Measurements from ENCODE around the gene NKAPD1. TPM values are rescaled to one million over a fixed set of nuclear protein-coding genes. Genes with fewer than 3 reads are reported as not detected.

Gene NKAPD1
- total and polyA plus RNA-seq, 10 of the 15 experiments (the other 5 are each of a cell fraction or from before 2014, with no cell fraction given) = 9.6 to 43.3 (median 19.2) TPM

DNA sequence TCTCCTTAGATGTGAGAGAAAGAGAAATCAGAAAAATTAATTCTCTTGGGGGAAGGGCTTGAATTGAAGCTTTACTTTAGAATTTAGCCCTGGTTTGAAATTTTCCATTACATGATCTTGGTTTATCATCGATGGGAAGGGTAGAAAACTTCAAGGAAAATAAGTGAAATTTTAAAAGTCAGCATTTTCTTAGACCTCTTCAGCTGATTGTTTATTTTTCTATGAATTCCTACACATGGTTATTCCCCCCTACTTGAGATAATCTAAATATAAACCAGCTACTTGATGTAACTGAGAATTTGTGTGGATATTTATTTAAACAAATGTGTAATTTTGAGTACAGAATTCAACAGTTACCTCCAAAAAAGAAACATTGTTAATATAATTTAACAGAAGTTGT, 11.2 kb upstream of the NKAPD1 start:
- Histone ChIP-seq H3K9ac (ENCODE audit: control insufficient read depth, insufficient read depth, low read length) (no peak overlapping the region), H3K4me3 (no peak overlapping the region), H2AFZ (ENCODE audit: control insufficient read depth, low read depth, low read length) (no peak overlapping the region), H3K9me3 (replicated peaks; ENCODE audit: control insufficient read depth, insufficient read depth, low read length) (no peaks in the 10 kb centered on the region), H3K27ac (ENCODE audit: control insufficient read depth, insufficient read depth) (no peak overlapping the region), H3K79me2 (ENCODE audit: control insufficient read depth, insufficient read depth, low read length) (no peaks in the 10 kb centered on the region), H3K4me2 (ENCODE audit: control insufficient read depth, insufficient read depth) (no peak overlapping the region), H3K4me1 (ENCODE audit: control insufficient read depth, insufficient read depth, low read length) (no peaks in the 10 kb centered on the region), H3K36me3 (ENCODE audit: control insufficient read depth in 2 of 2, insufficient read depth in 2 of 2, low read length in 1 of 2) (peaks cover 2 to 13% of the 10 kb centered on the region in 2 experiments), H3K27me3 (replicated peaks in 1 of 2; ENCODE audit: control insufficient read depth in 2 of 2, insufficient read depth in 2 of 2, low read length in 1 of 2) (no peaks in the 10 kb centered on the region), H4K20me1 (ENCODE audit: control insufficient read depth, insufficient read depth) (no peaks in the 10 kb centered on the region)
- ATAC-seq (no peak), FAIRE-seq (no peak), DNase-seq (ENCODE audit: low read depth, low spot score) (no peak)
- no TSS peak for BruUV-seq (replicated peaks)
- in situ Hi-C loops (cut with MboI) (no loop called here), intact Hi-C loops (cut with micrococcal nuclease; ENCODE audit: unreplicated experiment) (no loop called here)
- TF ChIP-seq JUNB (IDR thresholded peaks at IDR 0.05) = no peak
- no peak for TF ChIP-seq GATAD2B (conservative IDR thresholded peaks at IDR 0.05; ENCODE audit: low read depth)
- TF ChIP-seq SP1 (IDR thresholded peaks at IDR 0.05; ENCODE audit: low read depth, low read length) = no peak
- TF ChIP-seq CEBPB (IDR thresholded peaks at IDR 0.05; ENCODE audit: borderline replicate concordance in 1 of 2, low read depth in 2 of 2, low read length in 2 of 2) = no peak
- no peak for TF ChIP-seq TCF12 (IDR thresholded peaks at IDR 0.05; ENCODE audit: low read depth, low read length)
- TF ChIP-seq PAX8 (IDR thresholded peaks at IDR 0.05) = no peak
- TF ChIP-seq, protein P1, sequence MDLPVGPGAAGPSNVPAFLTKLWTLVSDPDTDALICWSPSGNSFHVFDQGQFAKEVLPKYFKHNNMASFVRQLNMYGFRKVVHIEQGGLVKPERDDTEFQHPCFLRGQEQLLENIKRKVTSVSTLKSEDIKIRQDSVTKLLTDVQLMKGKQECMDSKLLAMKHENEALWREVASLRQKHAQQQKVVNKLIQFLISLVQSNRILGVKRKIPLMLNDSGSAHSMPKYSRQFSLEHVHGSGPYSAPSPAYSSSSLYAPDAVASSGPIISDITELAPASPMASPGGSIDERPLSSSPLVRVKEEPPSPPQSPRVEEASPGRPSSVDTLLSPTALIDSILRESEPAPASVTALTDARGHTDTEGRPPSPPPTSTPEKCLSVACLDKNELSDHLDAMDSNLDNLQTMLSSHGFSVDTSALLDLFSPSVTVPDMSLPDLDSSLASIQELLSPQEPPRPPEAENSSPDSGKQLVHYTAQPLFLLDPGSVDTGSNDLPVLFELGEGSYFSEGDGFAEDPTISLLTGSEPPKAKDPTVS (IDR thresholded peaks at IDR 0.05; ENCODE audit: low read depth, low read length) = no peak
- TF ChIP-seq HCFC1 (IDR thresholded peaks at IDR 0.05; ENCODE audit: low read length) = no peak
- TF ChIP-seq IRF4 (IDR thresholded peaks at IDR 0.05; ENCODE audit: low read depth, low read length) = no peak
- no peak for TF ChIP-seq NR2F1 (conservative IDR thresholded peaks at IDR 0.05)
- TF ChIP-seq, protein P2, sequence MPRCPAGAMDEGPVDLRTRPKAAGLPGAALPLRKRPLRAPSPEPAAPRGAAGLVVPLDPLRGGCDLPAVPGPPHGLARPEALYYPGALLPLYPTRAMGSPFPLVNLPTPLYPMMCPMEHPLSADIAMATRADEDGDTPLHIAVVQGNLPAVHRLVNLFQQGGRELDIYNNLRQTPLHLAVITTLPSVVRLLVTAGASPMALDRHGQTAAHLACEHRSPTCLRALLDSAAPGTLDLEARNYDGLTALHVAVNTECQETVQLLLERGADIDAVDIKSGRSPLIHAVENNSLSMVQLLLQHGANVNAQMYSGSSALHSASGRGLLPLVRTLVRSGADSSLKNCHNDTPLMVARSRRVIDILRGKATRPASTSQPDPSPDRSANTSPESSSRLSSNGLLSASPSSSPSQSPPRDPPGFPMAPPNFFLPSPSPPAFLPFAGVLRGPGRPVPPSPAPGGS (IDR thresholded peaks at IDR 0.05; ENCODE audit: borderline replicate concordance, insufficient read depth, low read depth, low read length, poor library complexity, severe bottlenecking) = no peak
- POLR2A ChIA-PET = no interaction called here
- 89% methylated on average over 1 of the region's 1 CpG for WGBS (ENCODE audit: insufficient coverage, insufficient replicate concordance, low lambda C conversion rate, missing lambda C conversion rate)
- RAD21 ChIA-PET (ENCODE audit: unreplicated experiment) = no interaction called here
- CTCF ChIA-PET = interaction anchor here (0.6 kb wide), 1 partner anchor 445 kb away, joined by 3 read pairs; no protein-coding TSS in a partner anchor
- SMC1A ChIA-PET (ENCODE audit: uncharacterized antibody, unreplicated experiment) = no interaction called here

Data from GM12878 (cell line).